Common myeloid progenitor, CD34-positive (primary cell): ENCODE results near the gene PAM.

Experiments used
- CTCF ChIA-PET: fragments of 350-600 bp; sonication (Branson Sonifier 250); formaldehyde crosslinking; loops from one replicate; lab custom pipeline; 2021; ENCODE audit warnings: antibody characterized with exemption; lab: Charles Lee
- POLR2A ChIA-PET: fragments of 350-600 bp; sonication (Branson Sonifier 250); formaldehyde crosslinking; loops from one replicate; lab custom pipeline; 2021; ENCODE audit warnings: antibody characterized with exemption; lab: Charles Lee
- DNase-seq, 3 donors: peaks; one replicate each; pipeline versions ENCODE4 v3.0.0 to v3.0.0-alpha.2; 2013
- H3K27ac ChIP-seq, 2 experiments: 1 replicate in 1 of 2; 2 replicates in 1 of 2; pipeline ENCODE4 v1.7.0; 2013; ENCODE audit warnings: inconsistent platforms in 2 of 2, low read length in 2 of 2, mild to moderate bottlenecking in 2 of 2, low read depth in 1 of 2, moderate library complexity in 1 of 2; ENCODE audit not compliant: severe bottlenecking in 2 of 2, insufficient read depth in 1 of 2, poor library complexity in 1 of 2
- H3K27me3 ChIP-seq, 5 experiments: replicated peaks in 2 of 5; 1 replicate in 3 of 5; 2 replicates in 2 of 5; pipeline versions ENCODE4 v1.6.1 to v1.7.0; 2013; ENCODE audit warnings: low read length in 4 of 5, mild to moderate bottlenecking in 2 of 5, moderate library complexity in 2 of 5, inconsistent platforms in 1 of 5; ENCODE audit not compliant: insufficient read depth in 5 of 5, control insufficient read depth in 4 of 5
- H3K36me3 ChIP-seq, 4 experiments: 1 replicate in 2 of 4; 2 replicates in 2 of 4; pipeline versions ENCODE4 v1.6.1 to v1.7.0; 2013; ENCODE audit warnings: low read length in 3 of 4, control low read depth in 1 of 4, mild to moderate bottlenecking in 1 of 4; ENCODE audit not compliant: control insufficient read depth in 4 of 4, insufficient read depth in 4 of 4
- H3K4me1 ChIP-seq, 4 experiments: 1 replicate in 3 of 4; 2 replicates in 1 of 4; pipeline versions ENCODE4 v1.6.1 to v1.7.1; 2013; ENCODE audit warnings: low read length in 3 of 4, mild to moderate bottlenecking in 3 of 4, control low read depth in 1 of 4, inconsistent platforms in 1 of 4, moderate library complexity in 1 of 4; ENCODE audit not compliant: control insufficient read depth in 4 of 4, insufficient read depth in 4 of 4; ENCODE audit errors: control extremely low read depth in 1 of 4
- H3K4me3 ChIP-seq, 7 experiments: 1 replicate in 4 of 7; 2 replicates in 3 of 7; pipeline versions ENCODE4 v1.5.1 to v1.7.0; 2013; ENCODE audit warnings: mild to moderate bottlenecking in 7 of 7, low read length in 6 of 7, moderate library complexity in 6 of 7, inconsistent platforms in 2 of 7, low read depth in 2 of 7, control low read depth in 1 of 7; ENCODE audit not compliant: insufficient read depth in 4 of 7, control insufficient read depth in 1 of 7; ENCODE audit errors: extremely low read depth in 1 of 7
- H3K9me3 ChIP-seq, 5 experiments: 1 replicate in 4 of 5; 2 replicates in 1 of 5; pipeline versions ENCODE4 v1.6.1 to v1.7.1; 2013; ENCODE audit warnings: low read length in 4 of 5, mild to moderate bottlenecking in 2 of 5, inconsistent platforms in 1 of 5, low read depth in 1 of 5, moderate library complexity in 1 of 5; ENCODE audit not compliant: control insufficient read depth in 4 of 5, insufficient read depth in 2 of 5; ENCODE audit errors: control extremely low read depth in 1 of 5
- WGBS: methylation state at CpG from one replicate; pipeline ENCODE4 v1.1.5; 2013; ENCODE audit not compliant: insufficient coverage; 5-methylcytosine and 5-hydroxymethylcytosine counted together

The PAM gene

DNA sequence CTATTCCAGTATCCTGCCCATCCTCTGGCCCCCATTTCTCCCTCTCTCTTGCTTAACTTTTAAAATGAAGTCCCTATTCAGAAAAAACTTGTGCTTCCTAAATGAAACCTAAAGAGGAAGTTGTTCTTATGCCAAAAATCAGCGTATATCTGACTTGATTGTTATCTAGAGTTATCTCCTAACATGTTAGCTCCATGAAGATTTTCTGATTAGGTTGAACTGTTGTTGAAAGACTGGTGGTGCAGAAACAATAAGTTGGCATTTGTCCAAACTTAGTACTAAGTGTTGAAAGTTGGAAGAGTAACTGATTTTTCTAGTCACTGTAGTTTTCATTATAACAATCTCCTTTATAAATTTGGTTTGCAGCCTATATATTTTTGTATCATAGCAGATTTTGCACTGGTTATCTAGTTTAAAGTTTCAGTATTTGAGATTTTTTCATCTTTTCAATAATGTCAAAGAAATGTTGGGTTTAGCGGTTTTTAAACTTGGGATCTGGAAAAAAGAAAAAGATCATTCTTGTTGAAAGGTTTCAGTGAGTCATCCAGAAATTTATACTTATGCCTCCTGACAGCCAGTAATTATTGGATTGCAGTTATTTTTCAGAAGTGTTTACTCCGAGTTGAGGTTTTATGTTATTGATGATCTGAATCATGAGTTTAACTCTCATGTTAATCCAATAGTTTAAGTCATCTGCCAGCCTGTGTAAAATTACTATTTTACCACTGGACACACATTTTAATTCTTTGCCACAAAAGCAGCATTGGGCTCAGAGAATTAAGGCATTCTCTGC, 60.6 kb downstream of the PAM start:
- H3K4me3 ChIP-seq, result peak overlapping the region in 1 of 7 experiments; percentile 1
- peaks cover 0 to 16% (median 5%) of the 10 kb centered on the region in 4 experiments for H3K4me1 ChIP-seq
- no peaks in the 10 kb centered on the region for H3K27me3 ChIP-seq
- POLR2A ChIA-PET, result interaction anchor here (0.6 kb wide), 1 partner anchor 251 kb away, joined by 3 read pairs; no protein-coding TSS in a partner anchor
- H3K36me3 ChIP-seq, result no peaks in the 10 kb centered on the region
- 0% methylated on average over 1 of the region's 3 CpGs for WGBS
- H3K9me3 ChIP-seq, result no peaks in the 10 kb centered on the region
- H3K27ac ChIP-seq, result no peak overlapping the region
- CTCF ChIA-PET, result interaction anchor here (0.8 kb wide), 1 partner anchor 26 kb away, joined by 3 read pairs; no protein-coding TSS in a partner anchor
- peak; percentile 23 to 74 (median 59) for DNase-seq

DNA sequence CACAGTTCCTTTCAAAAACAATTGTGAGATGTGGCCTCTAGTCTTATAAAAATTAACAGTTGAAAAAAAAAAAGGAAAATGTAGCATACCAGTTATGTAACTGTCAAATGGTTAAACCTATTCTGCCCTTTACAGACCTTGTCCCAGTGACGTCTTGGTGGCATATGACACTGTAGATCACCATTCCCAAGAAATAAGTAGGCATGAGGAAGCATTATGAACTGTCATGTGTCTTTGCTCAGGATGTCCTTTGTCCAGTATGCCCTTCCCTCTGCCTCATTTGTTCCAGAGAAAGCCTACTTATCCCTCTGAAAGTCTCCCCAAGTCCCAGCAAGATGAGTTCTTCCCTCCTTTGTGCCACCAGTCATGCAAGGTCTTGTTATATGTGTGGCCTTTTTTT, 63.2 kb downstream of the PAM start:
- Histone ChIP-seq H3K9me3 (no peaks in the 10 kb centered on the region), H3K4me3 (no peak overlapping the region), H3K27me3 (no peaks in the 10 kb centered on the region), H3K36me3 (no peaks in the 10 kb centered on the region), H3K27ac (no peak overlapping the region), H3K4me1 (peaks cover 0 to 16% (median 5%) of the 10 kb centered on the region in 4 experiments)
- 100% methylated on average over 1 of the region's 1 CpG for WGBS
- ChIA-PET POLR2A (no interaction called here), CTCF (no interaction called here)
- no peak for DNase-seq

DNA sequence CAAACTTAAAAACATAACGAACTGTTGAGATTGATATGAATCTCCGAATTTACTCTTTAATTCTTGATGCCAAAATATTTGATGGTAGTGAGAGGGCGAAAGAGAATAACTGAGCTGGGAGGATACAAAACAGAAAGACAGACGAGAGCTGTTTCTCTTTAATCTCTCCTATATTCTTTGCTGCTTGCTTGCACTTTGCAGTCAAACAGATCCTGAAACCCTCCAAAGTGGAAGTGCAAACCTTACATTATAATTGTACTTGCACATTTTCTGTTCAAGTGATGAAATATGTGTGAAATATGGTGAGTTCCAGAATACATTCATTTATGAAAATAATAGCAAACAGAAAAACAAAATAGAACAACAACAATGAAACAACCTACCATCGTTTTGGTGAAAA, 63.8 kb downstream of the PAM start:
- CTCF ChIA-PET, result no interaction called here
- WGBS, result no CpG with 5 or more reads among the region's 5 CpGs
- no peaks in the 10 kb centered on the region for H3K27me3 ChIP-seq
- H3K27ac ChIP-seq, result no peak overlapping the region
- H3K4me3 ChIP-seq, result no peak overlapping the region
- H3K36me3 ChIP-seq, result no peaks in the 10 kb centered on the region
- H3K9me3 ChIP-seq, result no peaks in the 10 kb centered on the region
- peaks cover 0 to 16% (median 5%) of the 10 kb centered on the region in 4 experiments for H3K4me1 ChIP-seq
- POLR2A ChIA-PET, result no interaction called here
- no peak for DNase-seq

DNA sequence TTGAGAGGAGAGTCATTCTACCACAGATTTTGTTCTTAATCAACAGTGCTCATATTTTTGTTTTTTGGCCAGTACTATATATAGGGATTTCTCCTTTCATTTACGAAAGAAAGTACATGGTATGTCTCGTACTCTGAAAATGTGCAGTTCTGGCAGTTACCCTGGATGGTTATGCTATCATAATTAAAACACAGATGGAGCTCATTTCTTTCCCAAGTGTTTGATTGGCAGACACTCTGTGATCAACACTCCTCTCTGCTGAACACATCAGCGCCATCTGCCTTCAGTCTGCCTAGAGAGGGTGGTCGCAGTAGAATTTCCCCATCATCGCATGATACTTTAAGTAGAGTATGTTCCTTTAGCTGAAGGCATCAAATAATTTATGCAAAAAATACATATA, 64.5 kb downstream of the PAM start:
- Histone ChIP-seq H3K4me1 (peaks cover 0 to 16% (median 5%) of the 10 kb centered on the region in 4 experiments), H3K4me3 (no peak overlapping the region), H3K27ac (no peak overlapping the region), H3K36me3 (no peaks in the 10 kb centered on the region), H3K9me3 (no peaks in the 10 kb centered on the region), H3K27me3 (no peaks in the 10 kb centered on the region)
- ChIA-PET CTCF (interaction anchor here (1.0 kb wide), 1 partner anchor 35 kb away, joined by 3 read pairs; no protein-coding TSS in a partner anchor), POLR2A (no interaction called here)
- WGBS, result 85% methylated on average over 2 of the region's 5 CpGs
- no peak for DNase-seq

DNA sequence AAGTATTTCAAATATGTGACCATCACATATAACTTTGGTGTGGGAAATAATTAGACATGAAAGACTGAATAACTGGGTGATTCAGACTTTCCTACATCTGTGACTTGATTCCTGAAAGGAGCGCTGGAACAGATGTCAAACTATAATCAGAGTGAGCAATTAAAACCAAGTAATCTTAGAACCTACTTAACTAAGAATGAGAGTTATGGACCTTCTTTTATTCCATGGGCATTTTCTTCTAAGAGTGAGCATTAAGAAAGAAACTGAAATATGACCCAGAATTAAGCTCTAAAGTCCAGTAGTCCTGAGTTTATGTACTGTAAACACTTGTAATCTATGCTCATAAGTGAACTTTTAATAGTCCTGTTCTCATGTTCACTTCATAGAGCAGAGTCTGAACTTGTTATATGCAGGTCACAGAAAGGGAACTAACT, 68.4 kb downstream of the PAM start:
- WGBS, result no CpG with 5 or more reads among the region's 1 CpG
- POLR2A ChIA-PET, result no interaction called here
- no peak for DNase-seq

DNA sequence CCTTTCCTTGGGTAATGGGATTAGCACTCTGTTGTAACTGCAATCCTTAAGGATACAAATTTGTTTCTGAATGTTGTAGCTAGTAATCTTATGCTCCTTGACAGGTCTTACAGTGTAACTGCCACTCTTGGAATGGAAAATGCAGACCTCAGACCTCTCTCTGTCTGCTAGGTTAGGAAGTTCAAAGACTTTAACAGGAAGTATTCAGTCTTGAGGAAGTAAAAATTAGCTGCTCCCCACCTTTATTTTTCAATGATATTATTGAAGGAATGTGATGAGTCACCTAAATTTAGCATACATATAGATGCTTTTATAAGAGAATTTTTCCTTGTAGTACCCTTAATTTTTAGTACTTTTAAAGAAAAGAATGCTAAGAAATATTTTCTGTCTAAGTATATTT, 71.5 kb downstream of the PAM start:
- Histone ChIP-seq H3K27ac (no peak overlapping the region), H3K4me3 (no peak overlapping the region), H3K36me3 (peaks cover 0 to 2% (median 0%) of the 10 kb centered on the region in 4 experiments), H3K27me3 (no peaks in the 10 kb centered on the region), H3K9me3 (no peaks in the 10 kb centered on the region), H3K4me1 (peaks cover 0 to 6% (median 2%) of the 10 kb centered on the region in 4 experiments)
- DNase-seq, result no peak
- CTCF ChIA-PET, result interaction anchor here (1.2 kb wide), 1 partner anchor 39 kb away, joined by 3 read pairs; no protein-coding TSS in a partner anchor
- POLR2A ChIA-PET, result no interaction called here

More for the DNA sequence above, 68.4 kb downstream of the PAM start:
- Histone ChIP-seq H3K4me3 (no peak overlapping the region), H3K27ac (no peak overlapping the region), H3K36me3 (peaks cover 0 to 2% (median 0%) of the 10 kb centered on the region in 4 experiments), H3K9me3 (no peaks in the 10 kb centered on the region), H3K4me1 (peaks cover 0 to 6% (median 2%) of the 10 kb centered on the region in 4 experiments), H3K27me3 (no peaks in the 10 kb centered on the region)
- CTCF ChIA-PET, result interaction anchor here (1.5 kb wide), 1 partner anchor 12 kb away, joined by 3 read pairs; no protein-coding TSS in a partner anchor

DNA sequence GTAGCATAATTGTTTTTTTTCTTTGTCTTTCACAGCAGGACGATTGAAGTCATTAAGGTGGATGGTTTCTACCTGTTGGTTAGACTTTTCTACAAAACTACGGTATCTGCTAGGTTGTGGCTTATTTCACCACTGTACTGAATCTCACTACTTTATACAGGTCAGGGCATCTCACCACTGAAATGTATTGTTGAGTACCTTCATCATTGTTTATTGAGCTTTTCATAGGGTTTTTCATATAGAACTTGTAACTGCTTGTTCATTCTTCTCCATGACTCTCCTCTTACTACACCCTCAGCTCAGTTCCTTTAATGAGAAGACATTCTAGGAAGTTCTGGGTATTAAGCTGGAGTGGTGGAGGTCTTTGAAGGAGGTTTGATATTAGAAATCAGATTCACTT, 75.1 kb downstream of the PAM start:
- no peak for DNase-seq
- no peaks in the 10 kb centered on the region for H3K9me3 ChIP-seq
- POLR2A ChIA-PET, result no interaction called here
- no CpG with 5 or more reads among the region's 2 CpGs for WGBS
- peaks cover 0 to 2% (median 0%) of the 10 kb centered on the region in 4 experiments for H3K36me3 ChIP-seq
- no peak overlapping the region for H3K27ac ChIP-seq
- CTCF ChIA-PET, result interaction anchor here (1.1 to 1.2 kb wide), 2 partner anchors 14 to 23 kb away, joined by 3 to 4 read pairs; no protein-coding TSS in a partner anchor
- H3K4me1 ChIP-seq, result peaks cover 3 to 24% (median 13%) of the 10 kb centered on the region in 4 experiments
- H3K27me3 ChIP-seq, result no peaks in the 10 kb centered on the region
- H3K4me3 ChIP-seq, result no peak overlapping the region
